H9 (cell line): ENCODE data around the gene SOSTDC1. TPM values are rescaled to one million over a fixed set of nuclear protein-coding genes. Genes with fewer than 3 reads are reported as not detected.

Source experiments
- DNase-seq: peaks from one replicate; pipeline ENCODE4 v3.0.0-alpha.2; 2017
- H2AFZ ChIP-seq: one replicate; pipeline ENCODE4 v1.6.1; 2013; ENCODE audit warnings: mild to moderate bottlenecking, low read length, control low read depth, moderate library complexity
- H2AK5ac ChIP-seq: 2 replicates; pipeline ENCODE4 v1.6.1; 2013; ENCODE audit warnings: low read length, control low read depth, mixed read lengths; ENCODE audit not compliant: insufficient read length
- H2BK120ac ChIP-seq: one replicate; pipeline ENCODE4 v1.6.1; 2013; ENCODE audit warnings: low read depth, mild to moderate bottlenecking, low read length, control low read depth, inconsistent platforms; ENCODE audit not compliant: poor library complexity, severe bottlenecking
- H2BK12ac ChIP-seq: 2 replicates; pipeline ENCODE4 v1.6.1; 2013; ENCODE audit warnings: low read length, control low read depth, mixed read lengths, low read depth; ENCODE audit not compliant: insufficient read length
- H2BK15ac ChIP-seq: 2 replicates; pipeline ENCODE4 v1.6.1; 2013; ENCODE audit warnings: low read depth, low read length, control low read depth
- H2BK20ac ChIP-seq: one replicate; pipeline ENCODE4 v1.6.1; 2013; ENCODE audit warnings: low read depth, mild to moderate bottlenecking, low read length, control low read depth, inconsistent platforms; ENCODE audit not compliant: poor library complexity, severe bottlenecking
- H2BK5ac ChIP-seq: 2 replicates; pipeline ENCODE4 v1.6.1; 2013; ENCODE audit warnings: low read length, control low read depth, mixed read lengths; ENCODE audit not compliant: insufficient read length
- H3K14ac ChIP-seq: 2 replicates; pipeline ENCODE4 v1.6.1; 2013; ENCODE audit warnings: low read length, control low read depth; ENCODE audit not compliant: insufficient read depth
- H3K18ac ChIP-seq: 2 replicates; pipeline ENCODE4 v1.6.1; 2013; ENCODE audit warnings: low read depth, mild to moderate bottlenecking, mixed read lengths, low read length, control low read depth; ENCODE audit not compliant: insufficient read length
- H3K23ac ChIP-seq: 2 replicates; pipeline ENCODE4 v1.6.1; 2013; ENCODE audit warnings: low read length, control low read depth, mixed read lengths, low read depth; ENCODE audit not compliant: insufficient read length
- H3K23me2 ChIP-seq: 2 replicates; pipeline ENCODE4 v1.6.1; 2013; ENCODE audit warnings: low read depth, mild to moderate bottlenecking, mixed read lengths, low read length, control low read depth; ENCODE audit not compliant: insufficient read length, poor library complexity, severe bottlenecking
- H3K27ac ChIP-seq: 2 replicates; pipeline ENCODE4 v1.5.1; 2013; ENCODE audit warnings: low read length, control low read depth, mixed read lengths, low read depth; ENCODE audit not compliant: insufficient read length
- H3K27me3 ChIP-seq: 2 replicates; pipeline ENCODE4 v1.6.1; 2013; ENCODE audit warnings: low read length, control low read depth, inconsistent platforms; ENCODE audit not compliant: insufficient read depth
- H3K4ac ChIP-seq: 2 replicates; pipeline ENCODE4 v1.6.1; 2013; ENCODE audit warnings: low read depth, mild to moderate bottlenecking, control low read depth, inconsistent platforms, low read length, moderate library complexity
- H3K4me1 ChIP-seq: 2 replicates; pipeline ENCODE4 v1.6.1; 2013; ENCODE audit warnings: low read length, control low read depth, inconsistent platforms; ENCODE audit not compliant: insufficient read depth
- H3K4me2 ChIP-seq: 2 replicates; pipeline ENCODE4 v1.6.1; 2013; ENCODE audit warnings: low read length, control low read depth, mixed read lengths; ENCODE audit not compliant: insufficient read length, insufficient read depth
- H3K56ac ChIP-seq: 2 replicates; pipeline ENCODE4 v1.6.1; 2013; ENCODE audit warnings: low read depth, mild to moderate bottlenecking, mixed read lengths, low read length, control low read depth; ENCODE audit not compliant: insufficient read length
- H3K79me1 ChIP-seq: 2 replicates; pipeline ENCODE4 v1.6.1; 2013; ENCODE audit warnings: low read depth, mild to moderate bottlenecking, moderate library complexity, low read length, control low read depth, inconsistent platforms; ENCODE audit not compliant: insufficient read depth, poor library complexity, severe bottlenecking
- H3K79me2 ChIP-seq: 2 replicates; pipeline ENCODE4 v1.6.1; 2013; ENCODE audit warnings: low read length, control low read depth, inconsistent platforms; ENCODE audit not compliant: insufficient read depth
- H3K9ac ChIP-seq: 2 replicates; pipeline ENCODE4 v1.6.1; 2013; ENCODE audit warnings: low read length, control low read depth, mixed read lengths; ENCODE audit not compliant: insufficient read length; ENCODE audit errors: extremely low read depth
- H3K9me3 ChIP-seq: one replicate; pipeline ENCODE4 v1.6.1; 2013; ENCODE audit warnings: low read depth, low read length, inconsistent platforms; ENCODE audit not compliant: control insufficient read depth
- H3T11ph ChIP-seq: one replicate; pipeline ENCODE4 v1.6.1; 2013; ENCODE audit warnings: mild to moderate bottlenecking, low read length, control low read depth, inconsistent platforms
- H4K20me1 ChIP-seq: one replicate; pipeline ENCODE4 v1.6.1; 2013; ENCODE audit not compliant: control insufficient read depth, insufficient read length, insufficient read depth
- H4K5ac ChIP-seq: 2 replicates; pipeline ENCODE4 v1.6.1; 2013; ENCODE audit warnings: low read depth, mild to moderate bottlenecking, mixed read lengths, low read length, control low read depth; ENCODE audit not compliant: insufficient read length
- H4K8ac ChIP-seq: replicated peaks from 2 replicates; pipeline ENCODE4 v1.6.1; 2013; ENCODE audit warnings: low read length, control low read depth, mixed read lengths, low read depth; ENCODE audit not compliant: insufficient read length
- H4K91ac ChIP-seq: 2 replicates; pipeline ENCODE4 v1.6.1; 2013; ENCODE audit warnings: low read depth, mild to moderate bottlenecking, moderate library complexity, mixed read lengths, low read length, control low read depth; ENCODE audit not compliant: insufficient read length
- H3K27ac Mint-ChIP-seq, 3 experiments: 2 replicates in 2 of 3; 3 replicates in 1 of 3; pipeline ENCODE4 v1.8.0; 2020 to 2021; ENCODE audit warnings: mixed read lengths in 3 of 3, mild to moderate bottlenecking in 1 of 3, moderate library complexity in 1 of 3
- H3K27me3 Mint-ChIP-seq: 2 replicates; pipeline ENCODE4 v1.8.0; 2021; ENCODE audit warnings: low read depth, mild to moderate bottlenecking, moderate library complexity, mixed read lengths
- H3K36me3 Mint-ChIP-seq, 3 experiments: 2 replicates in 2 of 3; 3 replicates in 1 of 3; pipeline ENCODE4 v1.8.0; 2020 to 2021; ENCODE audit warnings: low read depth in 3 of 3, mixed read lengths in 3 of 3; ENCODE audit not compliant: insufficient read depth in 1 of 3
- H3K4me1 Mint-ChIP-seq, 2 experiments: 2 replicates each; pipeline ENCODE4 v1.8.0; 2020; ENCODE audit warnings: mixed read lengths in 2 of 2
- H3K4me3 Mint-ChIP-seq, 2 experiments: 2 replicates in 1 of 2; 3 replicates in 1 of 2; pipeline ENCODE4 v1.8.0; 2020 to 2021; ENCODE audit warnings: mild to moderate bottlenecking in 2 of 2, mixed read lengths in 2 of 2, moderate library complexity in 1 of 2
- H3K9me3 Mint-ChIP-seq, 2 experiments: 2 replicates in 1 of 2; 3 replicates in 1 of 2; pipeline ENCODE4 v1.8.0; 2020; ENCODE audit warnings: mild to moderate bottlenecking in 2 of 2, mixed read lengths in 2 of 2, moderate library complexity in 1 of 2
- WGBS: extraction: QIAGEN DNeasy Blood & Tissue Kit; methylation state at CpG from one replicate; pipeline ENCODE4 v1.1.7; 2013; ENCODE audit warnings: missing lambda C conversion rate, low lambda C conversion rate, mixed read lengths; ENCODE audit not compliant: insufficient read length; ENCODE audit errors: extremely low coverage; 5-methylcytosine and 5-hydroxymethylcytosine counted together
- total RNA-seq: library from RNA; stranded (reverse); gene quantifications from 2 replicates; pipeline ENCODE4 v1.2.1, GENCODE V29; 2021
- TF ChIP-seq, protein P1 (sequence below): fragments of 200-600 bp; sonication (generic); conservative IDR thresholded peaks from 3 replicates; pipeline ENCODE4 v1.8.0; 2021; ENCODE audit warnings: antibody characterized with exemption, mild to moderate bottlenecking

The SOSTDC1 gene
- total RNA-seq, 1 experiment from 2014 or later: not detected

- Histone ChIP-seq H3K56ac (no peak overlapping the region), H3T11ph (no peak overlapping the region), H2BK12ac (no peak overlapping the region), H2BK15ac (no peak overlapping the region), H3K27ac (no peak overlapping the region), H3K18ac (no peak overlapping the region), H3K9me3 (no peaks in the 10 kb centered on the region), H3K4me1 (no peaks in the 10 kb centered on the region), H3K4ac (no peak overlapping the region), H3K79me2 (no peaks in the 10 kb centered on the region), H2AK5ac (no peak overlapping the region), H4K20me1 (no peaks in the 10 kb centered on the region), H3K14ac (no peak overlapping the region), H3K4me2 (no peak overlapping the region), H2BK5ac (no peak overlapping the region), H4K5ac (no peak overlapping the region), H3K79me1 (no peaks in the 10 kb centered on the region), H4K91ac (no peak overlapping the region), H2AFZ (no peak overlapping the region), H3K23ac (no peak overlapping the region), H2BK120ac (no peak overlapping the region), H3K27me3 (no peaks in the 10 kb centered on the region), H3K23me2 (no peaks in the 10 kb centered on the region), H4K8ac (no peak overlapping the region), H2BK20ac (no peak overlapping the region), H3K9ac (no peak overlapping the region)
- DNase-seq: no peak
- TF ChIP-seq, protein P1, sequence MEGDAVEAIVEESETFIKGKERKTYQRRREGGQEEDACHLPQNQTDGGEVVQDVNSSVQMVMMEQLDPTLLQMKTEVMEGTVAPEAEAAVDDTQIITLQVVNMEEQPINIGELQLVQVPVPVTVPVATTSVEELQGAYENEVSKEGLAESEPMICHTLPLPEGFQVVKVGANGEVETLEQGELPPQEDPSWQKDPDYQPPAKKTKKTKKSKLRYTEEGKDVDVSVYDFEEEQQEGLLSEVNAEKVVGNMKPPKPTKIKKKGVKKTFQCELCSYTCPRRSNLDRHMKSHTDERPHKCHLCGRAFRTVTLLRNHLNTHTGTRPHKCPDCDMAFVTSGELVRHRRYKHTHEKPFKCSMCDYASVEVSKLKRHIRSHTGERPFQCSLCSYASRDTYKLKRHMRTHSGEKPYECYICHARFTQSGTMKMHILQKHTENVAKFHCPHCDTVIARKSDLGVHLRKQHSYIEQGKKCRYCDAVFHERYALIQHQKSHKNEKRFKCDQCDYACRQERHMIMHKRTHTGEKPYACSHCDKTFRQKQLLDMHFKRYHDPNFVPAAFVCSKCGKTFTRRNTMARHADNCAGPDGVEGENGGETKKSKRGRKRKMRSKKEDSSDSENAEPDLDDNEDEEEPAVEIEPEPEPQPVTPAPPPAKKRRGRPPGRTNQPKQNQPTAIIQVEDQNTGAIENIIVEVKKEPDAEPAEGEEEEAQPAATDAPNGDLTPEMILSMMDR: no peak
- no CpG with 5 or more reads among the region's 4 CpGs for WGBS
- H3K27ac Mint-ChIP-seq: no peak overlapping the region
- H3K4me3 Mint-ChIP-seq: no peak overlapping the region
- H3K27me3 Mint-ChIP-seq: no peaks in the 10 kb centered on the region; the same call in 1 of the 2 replicates
- H3K4me1 Mint-ChIP-seq: no peaks in the 10 kb centered on the region
- no peaks in the 10 kb centered on the region for H3K36me3 Mint-ChIP-seq
- H3K9me3 Mint-ChIP-seq: no peaks in the 10 kb centered on the region
Observed at GRCh38 chr7:16494955-16495719, 29.6 kb upstream of the SOSTDC1 start.
